NCI-H187 (cell line): ENCODE measurements around the gene FHIT.

Source experiments
- DNase-seq, 2 experiments: peaks; one replicate each; lab custom pipeline; 2025; lab: John Stamatoyannopoulos, UW

The FHIT gene

GRCh38 chr3:61169621-61170251 lies 81.5 kb downstream of the FHIT start:
- DNase-seq, result no peak

DNA sequence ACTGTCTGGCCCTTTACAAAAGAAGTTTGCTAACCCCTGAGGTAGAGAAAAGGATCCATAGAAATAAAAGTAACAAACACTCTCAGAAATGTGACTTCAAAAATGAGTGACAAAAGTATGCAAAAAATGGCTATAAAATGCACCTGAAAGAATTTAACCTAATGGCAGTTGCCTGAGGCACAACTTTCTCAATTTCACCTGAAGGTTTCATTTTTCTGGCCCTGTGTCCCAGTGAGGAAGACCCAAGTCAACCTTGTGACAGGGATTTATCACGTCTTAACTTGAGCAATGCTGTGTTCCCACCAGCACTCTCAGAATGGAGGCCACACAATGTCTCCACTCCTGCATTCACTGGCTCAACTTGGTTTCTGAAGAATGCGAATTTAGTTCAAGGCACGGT lies 83.0 kb downstream of the FHIT start:
- no peak for DNase-seq

DNA sequence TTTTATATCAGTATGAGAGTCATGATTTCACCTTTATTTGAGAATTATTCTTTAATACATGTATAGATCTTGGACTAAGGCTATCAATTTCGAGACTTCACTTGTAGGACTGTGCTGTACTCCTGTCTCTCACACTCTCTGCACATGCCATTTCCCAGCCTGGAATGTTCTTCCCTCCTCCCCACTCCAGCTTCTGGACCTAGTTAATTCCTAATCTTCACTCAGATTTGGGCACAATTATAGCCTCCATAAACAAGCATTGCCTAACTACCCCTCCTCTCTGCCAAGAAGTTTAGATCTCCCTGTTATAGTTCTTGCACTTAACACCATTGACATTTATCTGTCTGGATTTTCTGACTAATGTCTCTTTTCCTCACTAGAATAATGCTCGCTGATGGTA lies 88.3 kb downstream of the FHIT start:
- DNase-seq, result no peak

- no peak for DNase-seq
Observed at GRCh38 chr3:61158667-61159066, 92.6 kb downstream of the FHIT start.

GRCh38 chr3:61158216-61158615 lies 93.0 kb downstream of the FHIT start:
- DNase-seq, result no peak

DNA sequence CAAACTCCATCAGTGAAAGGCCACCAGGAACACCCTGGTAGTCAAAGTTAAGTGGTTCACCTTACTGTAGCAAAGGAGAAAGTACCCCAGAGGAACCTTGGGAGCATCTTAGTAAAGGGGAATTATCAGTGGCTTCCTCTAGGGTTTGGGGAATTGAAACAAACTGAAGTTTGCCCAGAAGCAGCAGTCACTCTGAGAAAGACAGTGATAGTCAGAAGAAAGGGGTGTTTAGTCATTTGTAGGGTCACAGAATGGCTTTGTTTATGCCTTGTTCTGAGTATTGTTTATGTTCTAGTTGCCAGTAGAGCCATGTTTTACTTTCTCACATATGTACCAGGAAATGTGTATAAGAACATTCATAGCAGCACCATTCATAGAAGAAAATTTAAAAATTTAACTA lies 93.8 kb downstream of the FHIT start:
- DNase-seq, result no peak

- DNase-seq, result no peak
Observed at GRCh38 chr3:61155701-61156292, 95.5 kb downstream of the FHIT start.

GRCh38 chr3:61154457-61155198 lies 96.6 kb downstream of the FHIT start:
- no peak for DNase-seq

DNA sequence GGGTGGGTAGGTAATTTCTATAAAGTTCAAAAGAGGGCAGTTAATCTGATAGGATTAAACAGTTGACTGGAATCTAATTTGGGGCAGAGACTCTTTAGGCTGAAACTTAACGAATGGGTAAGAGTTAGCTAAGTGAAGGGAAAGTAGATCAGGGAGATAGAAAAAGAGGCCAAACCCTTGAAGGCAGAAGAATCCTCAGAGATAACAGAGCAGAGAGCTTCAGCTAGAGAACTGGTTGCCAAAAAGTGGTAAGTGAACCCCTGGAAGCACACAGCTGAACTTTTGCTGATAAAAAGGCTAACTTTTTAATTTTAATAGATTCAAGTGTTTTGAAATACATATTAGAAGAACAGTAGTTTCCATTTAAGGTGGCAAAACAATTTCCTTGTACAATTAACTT lies 99.2 kb downstream of the FHIT start:
- DNase-seq, result no peak

DNA sequence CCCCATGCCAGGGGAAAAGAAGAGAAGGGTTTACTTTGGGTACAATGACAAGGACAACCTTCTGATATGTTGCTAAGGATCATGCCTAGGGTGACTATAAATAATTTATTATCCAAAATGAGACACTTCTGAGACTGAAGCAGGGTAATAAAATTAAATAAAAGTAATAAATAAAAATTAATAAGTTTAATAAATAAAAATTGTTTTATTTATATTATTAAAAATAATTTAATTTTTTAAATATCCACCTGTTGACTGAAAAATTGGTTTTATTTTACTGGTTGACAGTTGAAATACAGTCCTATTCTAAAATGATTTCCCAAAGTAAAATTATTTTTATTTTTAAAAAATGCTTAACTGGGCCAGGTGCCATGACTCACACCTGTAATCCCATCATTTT lies 102.0 kb downstream of the FHIT start:
- no peak for DNase-seq

- no peak for DNase-seq
Observed at GRCh38 chr3:61146010-61146890, 105.0 kb downstream of the FHIT start.

GRCh38 chr3:61141697-61142096 lies 109.6 kb downstream of the FHIT start:
- no peak for DNase-seq

GRCh38 chr3:61141227-61141626 lies 110.0 kb downstream of the FHIT start:
- DNase-seq, result no peak

DNA sequence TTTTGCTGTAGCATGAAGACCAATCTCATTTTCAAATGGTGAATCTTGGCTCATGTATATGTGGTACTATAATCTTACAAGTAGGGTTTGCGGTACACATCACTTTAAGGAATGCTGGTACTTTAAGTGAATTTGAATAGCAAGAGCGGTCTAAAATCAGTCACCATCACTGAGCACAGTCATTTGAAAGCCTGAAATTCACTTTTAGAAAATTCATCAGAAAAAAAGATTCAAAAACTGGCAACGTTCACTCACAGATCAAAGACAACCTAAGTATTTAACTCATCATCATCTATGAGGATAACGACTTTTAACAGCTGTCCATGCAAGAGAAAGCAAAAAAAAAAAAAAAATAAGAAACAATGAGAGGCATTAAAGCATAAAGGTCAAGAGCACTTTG lies 111.6 kb downstream of the FHIT start:
- DNase-seq, result no peak

- no peak for DNase-seq
Observed at GRCh38 chr3:61138401-61138800, 112.9 kb downstream of the FHIT start.

GRCh38 chr3:61136191-61136590 lies 115.1 kb downstream of the FHIT start:
- no peak for DNase-seq

DNA sequence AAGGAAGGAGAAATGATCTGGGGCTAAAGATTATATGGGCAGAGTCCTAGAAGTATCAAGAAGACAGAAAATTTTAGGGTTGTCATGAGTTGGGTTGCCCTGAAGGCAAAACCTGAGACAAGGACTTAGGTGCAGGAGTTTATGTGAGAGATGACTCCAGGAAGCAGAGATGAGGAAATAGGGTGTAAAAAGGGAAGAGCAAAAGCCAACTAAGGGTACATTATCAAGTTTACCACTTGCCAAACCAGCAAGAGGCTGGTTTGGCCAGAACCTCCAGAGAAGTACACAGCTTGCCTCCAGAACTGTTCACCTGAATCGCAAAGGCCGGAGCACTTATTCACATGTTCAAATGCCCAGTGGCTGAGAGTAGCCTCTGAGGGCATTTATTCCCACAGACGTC lies 116.7 kb downstream of the FHIT start:
- no peak for DNase-seq

DNA sequence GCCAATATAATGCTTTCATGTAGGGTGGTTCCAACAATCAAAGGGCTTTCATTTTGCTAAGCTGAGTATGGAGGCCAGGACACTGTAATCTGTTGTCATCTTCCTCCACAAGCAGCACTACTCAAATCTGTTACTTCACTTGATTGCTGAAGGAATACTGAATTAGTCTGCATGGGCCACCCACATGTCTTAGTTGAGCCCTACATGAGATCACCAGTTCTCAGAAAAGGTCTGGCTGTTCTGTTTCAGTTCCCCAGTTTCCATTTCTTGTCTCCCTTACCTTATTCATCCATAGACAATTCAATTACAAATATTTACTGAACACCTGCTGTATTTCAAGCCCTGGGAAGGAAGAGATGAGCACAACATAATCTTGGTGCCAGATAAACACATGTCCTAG lies 119.2 kb downstream of the FHIT start:
- no peak for DNase-seq

DNA sequence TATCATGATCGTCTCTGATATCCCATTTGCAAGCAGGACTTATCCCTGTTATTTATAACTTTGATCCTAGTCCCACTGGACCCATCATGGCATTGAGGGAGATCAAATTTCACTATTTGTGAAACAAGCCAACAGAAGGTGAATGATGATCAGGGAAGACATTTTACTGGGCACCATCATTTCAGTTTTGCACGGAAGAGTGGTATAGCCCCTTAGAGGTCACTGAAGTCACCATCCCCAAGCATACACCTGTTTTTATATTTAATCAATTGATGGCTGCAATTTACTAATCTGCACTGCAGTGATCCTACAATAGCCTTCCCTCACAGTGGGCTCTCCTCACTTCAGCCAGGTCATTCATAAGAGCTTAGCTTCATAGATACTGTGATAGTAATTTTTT lies 132.4 kb downstream of the FHIT start:
- DNase-seq, result no peak

DNA sequence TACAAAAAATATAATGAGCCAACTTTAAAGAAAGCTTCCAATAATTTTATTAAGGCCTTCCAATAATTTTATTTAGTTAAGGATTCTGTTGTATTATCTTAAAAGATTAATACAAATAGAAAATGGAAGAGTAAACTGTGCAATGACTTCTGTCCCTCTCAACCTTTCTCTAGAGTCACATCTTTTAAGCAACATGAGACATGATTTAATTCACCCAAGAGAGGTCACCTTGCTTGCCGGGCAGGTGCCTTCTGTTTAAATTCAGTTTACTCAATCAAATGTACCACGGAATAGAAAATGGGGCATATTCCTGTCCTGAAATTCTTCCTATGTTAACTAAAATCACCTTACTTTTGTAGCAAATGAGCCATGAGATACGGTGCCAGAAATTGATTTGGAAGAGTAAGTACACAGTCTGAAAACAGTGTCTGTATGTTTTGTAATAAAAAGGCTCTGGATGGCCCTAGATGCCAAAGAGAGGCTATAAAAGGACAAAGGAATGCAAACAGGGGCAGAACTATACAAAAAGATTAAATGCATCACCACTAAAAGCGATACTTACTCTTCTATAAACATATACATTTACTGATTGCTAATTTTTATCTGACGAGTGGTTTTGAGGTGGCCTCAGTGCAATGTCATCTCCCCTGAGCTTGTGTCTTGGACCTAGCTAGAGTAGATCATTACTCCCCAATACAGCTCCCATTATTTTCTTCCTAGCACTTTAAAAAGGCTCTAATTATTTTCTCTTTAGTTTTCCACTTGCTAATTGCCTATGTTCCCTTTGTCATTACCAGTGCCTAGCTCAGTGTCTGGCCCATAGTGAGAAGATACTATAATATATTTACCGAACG lies 134.0 kb downstream of the FHIT start:
- DNase-seq, result no peak

DNA sequence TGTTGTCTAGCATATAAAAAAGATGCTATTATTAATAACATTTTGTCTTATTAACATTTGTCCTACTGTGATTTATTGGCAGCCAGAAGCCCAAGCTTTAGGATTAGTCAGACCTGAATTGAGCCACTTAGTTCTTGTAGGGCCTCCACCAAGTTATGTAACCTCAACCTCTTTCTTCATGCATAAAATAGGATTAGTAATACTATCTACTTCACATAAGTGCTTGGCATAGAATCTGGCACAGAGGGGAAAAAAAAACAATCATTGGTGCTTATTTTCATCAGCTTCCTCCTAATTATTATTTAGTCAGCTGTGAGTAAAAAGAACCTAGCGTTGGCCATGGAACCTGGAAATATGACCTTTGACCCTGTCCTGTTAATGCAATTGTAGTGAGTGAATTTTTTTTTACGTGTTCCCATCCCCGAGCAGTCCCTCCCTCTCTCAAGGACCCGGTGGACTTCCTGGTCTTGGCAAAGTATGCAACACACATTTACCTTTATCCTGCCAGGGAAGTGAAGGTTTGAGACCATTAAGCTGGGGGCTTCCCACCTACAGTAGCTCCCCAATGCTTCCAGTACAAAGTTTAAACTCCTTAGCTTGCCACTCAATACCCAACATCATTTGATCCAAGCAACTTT lies 136.8 kb downstream of the FHIT start:
- no peak for DNase-seq
